Ovary (tissue), 3 donors: ENCODE data around the gene KIF16B.

ENCODE experiments used
- EP300 ChIP-seq: sonication (generic); formaldehyde crosslinking; IDR thresholded peaks from one replicate; pipeline ENCODE4 v1.6.1; 2017; ENCODE audit warnings: antibody characterized with exemption
- POLR2A ChIP-seq: fragments of 450-650 bp; IDR thresholded peaks from one replicate; pipeline ENCODE4 v1.6.1; 2017; ENCODE audit warnings: antibody characterized with exemption, mild to moderate bottlenecking, moderate library complexity
- TF ChIP-seq, protein P1 (sequence below), 3 donors: fragments of 450-650 bp in 2 of 3; fragments of 200-600 bp in 1 of 3; IDR thresholded peaks; one replicate each; pipeline versions ENCODE4 v1.5.1 to v1.8.0; 2016 to 2022; ENCODE audit warnings: antibody characterized with exemption in 3 of 3, mild to moderate bottlenecking in 1 of 3
- donor health status: DM: no; HTN: no; CAD: no.

DNA sequence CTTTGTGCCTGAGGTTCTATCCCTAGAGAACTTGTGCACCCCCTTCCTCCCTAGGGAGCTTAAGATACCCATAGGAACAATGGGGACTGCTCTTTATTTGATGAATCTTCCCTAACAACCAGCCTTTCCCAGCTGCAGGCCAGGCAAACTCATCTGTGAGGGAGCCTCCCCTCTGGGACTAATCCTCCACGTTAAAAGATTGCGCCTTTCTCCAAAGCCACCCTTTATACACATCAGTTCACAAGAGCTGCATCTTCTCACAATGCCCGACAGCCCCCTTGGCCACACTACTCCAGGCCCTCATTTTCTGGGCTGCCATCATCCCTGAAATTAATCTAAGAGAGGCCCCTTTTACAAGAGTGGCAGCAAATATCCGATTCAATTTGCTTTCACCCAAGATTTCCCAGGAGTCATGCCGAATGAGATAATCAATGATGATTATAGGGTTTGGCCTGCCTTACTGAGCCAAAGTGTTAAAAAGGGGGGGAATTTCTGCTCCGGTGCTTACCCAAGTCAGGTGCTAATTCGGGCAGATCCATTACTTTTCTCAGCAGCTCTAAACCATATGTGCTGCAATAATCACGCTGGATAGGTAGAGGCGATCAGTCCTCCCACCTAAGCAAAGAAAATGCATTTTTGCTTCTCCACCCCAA lies 336.5 kb downstream of the KIF16B start:
- TF ChIP-seq, protein P1, sequence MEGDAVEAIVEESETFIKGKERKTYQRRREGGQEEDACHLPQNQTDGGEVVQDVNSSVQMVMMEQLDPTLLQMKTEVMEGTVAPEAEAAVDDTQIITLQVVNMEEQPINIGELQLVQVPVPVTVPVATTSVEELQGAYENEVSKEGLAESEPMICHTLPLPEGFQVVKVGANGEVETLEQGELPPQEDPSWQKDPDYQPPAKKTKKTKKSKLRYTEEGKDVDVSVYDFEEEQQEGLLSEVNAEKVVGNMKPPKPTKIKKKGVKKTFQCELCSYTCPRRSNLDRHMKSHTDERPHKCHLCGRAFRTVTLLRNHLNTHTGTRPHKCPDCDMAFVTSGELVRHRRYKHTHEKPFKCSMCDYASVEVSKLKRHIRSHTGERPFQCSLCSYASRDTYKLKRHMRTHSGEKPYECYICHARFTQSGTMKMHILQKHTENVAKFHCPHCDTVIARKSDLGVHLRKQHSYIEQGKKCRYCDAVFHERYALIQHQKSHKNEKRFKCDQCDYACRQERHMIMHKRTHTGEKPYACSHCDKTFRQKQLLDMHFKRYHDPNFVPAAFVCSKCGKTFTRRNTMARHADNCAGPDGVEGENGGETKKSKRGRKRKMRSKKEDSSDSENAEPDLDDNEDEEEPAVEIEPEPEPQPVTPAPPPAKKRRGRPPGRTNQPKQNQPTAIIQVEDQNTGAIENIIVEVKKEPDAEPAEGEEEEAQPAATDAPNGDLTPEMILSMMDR (IDR thresholded peaks at IDR 0.05) = no peak
- TF ChIP-seq EP300 = no peak
- TF ChIP-seq POLR2A = no peak
